ENCODE results near the gene BPIFA1.

DNA sequence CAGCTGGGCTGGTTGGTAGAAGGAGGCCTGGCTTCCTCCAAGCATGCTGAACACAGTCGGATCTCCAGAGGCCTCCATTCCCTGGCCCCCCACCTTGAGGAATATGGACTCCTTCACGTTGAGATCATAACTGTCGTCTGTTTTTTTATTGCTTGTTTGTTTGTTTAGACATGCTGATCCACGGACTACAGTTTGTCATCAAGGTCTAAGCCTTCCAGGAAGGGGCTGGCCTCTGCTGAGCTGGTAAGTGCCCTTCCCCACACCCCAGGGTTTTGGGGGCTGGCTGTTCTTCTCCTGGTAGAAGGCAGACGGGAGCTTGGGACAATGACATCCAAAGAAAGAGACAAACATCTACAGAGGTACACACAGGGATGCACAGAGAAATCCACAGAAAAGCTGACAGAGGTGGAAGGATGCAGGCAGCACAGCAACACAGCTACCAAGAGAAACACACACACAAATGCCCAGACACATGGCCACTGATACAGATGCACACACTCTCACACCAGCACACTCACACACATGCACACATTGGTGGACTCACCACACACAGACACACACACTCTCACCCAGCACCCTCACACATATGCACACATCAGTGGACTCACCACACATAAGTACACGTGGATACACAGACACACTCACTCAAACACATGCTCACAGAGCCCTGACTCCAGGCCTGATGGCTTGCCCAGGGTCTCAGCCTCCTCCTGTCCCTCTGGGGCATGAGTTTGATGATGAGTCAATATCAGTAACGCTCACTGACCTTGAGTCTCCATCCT, 6.7 kb downstream of the BPIFA1 start:
- TF ChIP-seq, protein P1, sequence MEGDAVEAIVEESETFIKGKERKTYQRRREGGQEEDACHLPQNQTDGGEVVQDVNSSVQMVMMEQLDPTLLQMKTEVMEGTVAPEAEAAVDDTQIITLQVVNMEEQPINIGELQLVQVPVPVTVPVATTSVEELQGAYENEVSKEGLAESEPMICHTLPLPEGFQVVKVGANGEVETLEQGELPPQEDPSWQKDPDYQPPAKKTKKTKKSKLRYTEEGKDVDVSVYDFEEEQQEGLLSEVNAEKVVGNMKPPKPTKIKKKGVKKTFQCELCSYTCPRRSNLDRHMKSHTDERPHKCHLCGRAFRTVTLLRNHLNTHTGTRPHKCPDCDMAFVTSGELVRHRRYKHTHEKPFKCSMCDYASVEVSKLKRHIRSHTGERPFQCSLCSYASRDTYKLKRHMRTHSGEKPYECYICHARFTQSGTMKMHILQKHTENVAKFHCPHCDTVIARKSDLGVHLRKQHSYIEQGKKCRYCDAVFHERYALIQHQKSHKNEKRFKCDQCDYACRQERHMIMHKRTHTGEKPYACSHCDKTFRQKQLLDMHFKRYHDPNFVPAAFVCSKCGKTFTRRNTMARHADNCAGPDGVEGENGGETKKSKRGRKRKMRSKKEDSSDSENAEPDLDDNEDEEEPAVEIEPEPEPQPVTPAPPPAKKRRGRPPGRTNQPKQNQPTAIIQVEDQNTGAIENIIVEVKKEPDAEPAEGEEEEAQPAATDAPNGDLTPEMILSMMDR (IDR thresholded peaks at IDR 0.05), result no peak
- TF ChIP-seq ZFX (IDR thresholded peaks at IDR 0.05; ENCODE audit: borderline replicate concordance), result no peak
